Tibial nerve (tissue), 3 donors: ENCODE results near the gene CCDC88C.

ENCODE experiments used
- POLR2A ChIP-seq, 2 donors: fragments of 450-650 bp; IDR thresholded peaks; one replicate each; pipeline ENCODE4 v1.6.1; 2017; ENCODE audit warnings: antibody characterized with exemption in 2 of 2, mild to moderate bottlenecking in 2 of 2, moderate library complexity in 2 of 2
- TF ChIP-seq, protein P1 (sequence below), 5 experiments: fragments of 200-600 bp in 3 of 5; fragments of 450-650 bp in 2 of 5; sonication (generic) in 3 of 5; IDR thresholded peaks; one replicate each; pipeline ENCODE4 v1.5.1; 2016 to 2019; ENCODE audit warnings: antibody characterized with exemption in 5 of 5, mild to moderate bottlenecking in 3 of 5, moderate library complexity in 2 of 5

- TF ChIP-seq, protein P1, sequence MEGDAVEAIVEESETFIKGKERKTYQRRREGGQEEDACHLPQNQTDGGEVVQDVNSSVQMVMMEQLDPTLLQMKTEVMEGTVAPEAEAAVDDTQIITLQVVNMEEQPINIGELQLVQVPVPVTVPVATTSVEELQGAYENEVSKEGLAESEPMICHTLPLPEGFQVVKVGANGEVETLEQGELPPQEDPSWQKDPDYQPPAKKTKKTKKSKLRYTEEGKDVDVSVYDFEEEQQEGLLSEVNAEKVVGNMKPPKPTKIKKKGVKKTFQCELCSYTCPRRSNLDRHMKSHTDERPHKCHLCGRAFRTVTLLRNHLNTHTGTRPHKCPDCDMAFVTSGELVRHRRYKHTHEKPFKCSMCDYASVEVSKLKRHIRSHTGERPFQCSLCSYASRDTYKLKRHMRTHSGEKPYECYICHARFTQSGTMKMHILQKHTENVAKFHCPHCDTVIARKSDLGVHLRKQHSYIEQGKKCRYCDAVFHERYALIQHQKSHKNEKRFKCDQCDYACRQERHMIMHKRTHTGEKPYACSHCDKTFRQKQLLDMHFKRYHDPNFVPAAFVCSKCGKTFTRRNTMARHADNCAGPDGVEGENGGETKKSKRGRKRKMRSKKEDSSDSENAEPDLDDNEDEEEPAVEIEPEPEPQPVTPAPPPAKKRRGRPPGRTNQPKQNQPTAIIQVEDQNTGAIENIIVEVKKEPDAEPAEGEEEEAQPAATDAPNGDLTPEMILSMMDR (IDR thresholded peaks at IDR 0.05), result no peak
- no peak for TF ChIP-seq POLR2A (IDR thresholded peaks at IDR 0.05)
Observed at GRCh38 chr14:91283666-91284065, 134.0 kb downstream of the CCDC88C start.
